Non-pigmented ciliary epithelial cell (primary cell): ENCODE results near the gene GUCY2F.

Source experiments
- DNase-seq: peaks from one replicate; pipeline ENCODE4 v3.0.0-alpha.2; 2010; ENCODE audit warnings: low read depth

GUCY2F gene

DNA sequence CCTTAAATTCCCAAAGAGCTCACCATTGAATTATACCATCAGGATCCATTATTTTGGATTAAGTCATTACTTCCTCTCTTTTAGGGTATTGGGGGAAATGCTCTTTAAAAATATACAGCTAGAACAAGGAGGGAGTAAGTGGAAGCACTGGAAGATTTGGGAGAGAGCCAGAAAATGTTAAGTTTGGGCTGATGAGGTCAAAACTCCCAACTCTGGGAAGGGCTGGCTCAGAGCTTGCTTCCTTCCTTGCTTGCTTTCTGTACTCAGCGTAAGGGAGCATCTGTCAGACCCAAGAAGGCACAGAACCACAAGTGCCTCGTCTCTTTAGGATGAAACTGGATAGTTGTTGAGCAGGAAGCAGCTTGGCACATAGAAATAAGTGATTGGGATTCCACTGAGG is 138.2 kb downstream of the GUCY2F start:
- no peak for DNase-seq

GRCh38 chrX:109336141-109336540 is 145.7 kb downstream of the GUCY2F start:
- no peak for DNase-seq

GRCh38 chrX:109327251-109327650 is 154.6 kb downstream of the GUCY2F start:
- DNase-seq, result no peak
